SU-DHL-6 (cell line): ENCODE data around the gene RASSF4.
A peak's percentile ranks its signal among the peaks of the same experiment; 100 is the strongest.

Experiments used
- H2AFZ ChIP-seq: fragments of 200-600 bp; sonication (generic); 2 replicates; pipeline ENCODE4 v1.6.1; 2014; ENCODE audit warnings: low read depth, mild to moderate bottlenecking, moderate library complexity, mixed read lengths, antibody characterized with exemption, low read length; ENCODE audit not compliant: severe bottlenecking
- H3F3A ChIP-seq: fragments of 200-600 bp; shearing (Covaris generic); 2 replicates; pipeline ENCODE4 v1.6.0; 2016; ENCODE audit warnings: antibody characterized with exemption, mild to moderate bottlenecking; ENCODE audit not compliant: insufficient read depth
- H3K27ac ChIP-seq: fragments of 200-600 bp; sonication (generic); 2 replicates; pipeline ENCODE4 v1.5.1; 2016; ENCODE audit warnings: low read depth, mild to moderate bottlenecking, low read length, moderate library complexity, mixed read lengths
- H3K27me3 ChIP-seq: fragments of 200-600 bp; sonication (generic), shearing (Covaris generic); 2 replicates; pipeline ENCODE4 v1.6.0; 2014; ENCODE audit warnings: mild to moderate bottlenecking, low read length
- H3K36me3 ChIP-seq: fragments of 200-600 bp; sonication (generic); 2 replicates; pipeline ENCODE4 v1.6.1; 2014; ENCODE audit warnings: mild to moderate bottlenecking, low read length, mixed read lengths
- H3K4me2 ChIP-seq: fragments of 300-600, 200-600 bp; shearing (Covaris generic), sonication (generic); 2 replicates; pipeline ENCODE4 v1.6.0; 2014; ENCODE audit warnings: low read length, low read depth, mild to moderate bottlenecking; ENCODE audit not compliant: poor library complexity, severe bottlenecking
- H3K4me3 ChIP-seq: fragments of 200-600 bp; sonication (generic); 2 replicates; pipeline ENCODE4 v1.5.1; 2014; ENCODE audit warnings: antibody characterized with exemption, low read length, mild to moderate bottlenecking, mixed read lengths; ENCODE audit not compliant: insufficient read depth, poor library complexity, severe bottlenecking
- H3K79me2 ChIP-seq: fragments of 200-600 bp; sonication (generic); 2 replicates; pipeline ENCODE4 v1.6.1; 2014; ENCODE audit warnings: mild to moderate bottlenecking, low read length, moderate library complexity; ENCODE audit not compliant: insufficient read depth
- H3K9ac ChIP-seq: fragments of 200-600 bp; sonication (generic); 2 replicates; pipeline ENCODE4 v1.7.0; 2014; ENCODE audit warnings: mild to moderate bottlenecking, low read length
- H3K9me2 ChIP-seq: fragments of 200-600 bp; sonication (generic); replicated peaks from 2 replicates; pipeline ENCODE4 v1.6.1; 2014; ENCODE audit warnings: low read length; ENCODE audit not compliant: insufficient read depth
- H3K9me3 ChIP-seq: fragments of 200-600 bp; sonication (generic); 2 replicates; pipeline ENCODE4 v1.6.1; 2014; ENCODE audit warnings: low read length, mixed read lengths; ENCODE audit not compliant: insufficient read depth
- H4K20me1 ChIP-seq: fragments of 200-600 bp; sonication (generic); 2 replicates; pipeline ENCODE4 v1.6.1; 2014; ENCODE audit warnings: low read depth, mild to moderate bottlenecking, antibody characterized with exemption, low read length, moderate library complexity, mixed read lengths
- CTCF ChIP-seq: fragments of 200-600 bp; sonication (generic); IDR thresholded peaks from one replicate; pipeline ENCODE4 v1.5.1; 2017; ENCODE audit warnings: antibody characterized with exemption, mild to moderate bottlenecking, low read length, moderate library complexity; ENCODE audit not compliant: insufficient read depth, poor library complexity, severe bottlenecking
- EZH2phosphoT487 ChIP-seq: fragments of 200-600 bp; sonication (generic), shearing (Covaris generic); conservative IDR thresholded peaks from 2 replicates; pipeline ENCODE4 v1.6.1; 2018; ENCODE audit warnings: mild to moderate bottlenecking, antibody characterized with exemption, low read length, moderate library complexity, mixed read lengths

Gene RASSF4

GRCh38 chr10:44956717-44957706 lies 2.6 kb upstream of the RASSF4 start:
- Histone ChIP-seq H3K27me3 (no peaks in the 10 kb centered on the region), H3K4me3 (no peak overlapping the region), H3F3A (no peaks in the 10 kb centered on the region), H3K9me2 (no peaks in the 10 kb centered on the region), H2AFZ (no peak overlapping the region), H3K36me3 (no peaks in the 10 kb centered on the region), H3K79me2 (no peaks in the 10 kb centered on the region), H3K27ac (no peak overlapping the region), H3K4me2 (no peak overlapping the region), H3K9me3 (no peaks in the 10 kb centered on the region), H4K20me1 (no peaks in the 10 kb centered on the region), H3K9ac (no peak overlapping the region)
- no peak for TF ChIP-seq CTCF

GRCh38 chr10:44958196-44958897 lies 1.3 kb upstream of the RASSF4 start:
- Histone ChIP-seq H3K27me3 (no peaks in the 10 kb centered on the region), H3K9ac (peak overlapping the region; percentile 63), H3K27ac (no peak overlapping the region), H3F3A (no peaks in the 10 kb centered on the region), H3K4me2 (peak overlapping the region; percentile 95), H3K9me2 (no peaks in the 10 kb centered on the region), H4K20me1 (no peaks in the 10 kb centered on the region), H3K36me3 (no peaks in the 10 kb centered on the region), H3K9me3 (no peaks in the 10 kb centered on the region), H2AFZ (no peak overlapping the region), H3K79me2 (no peaks in the 10 kb centered on the region), H3K4me3 (peak overlapping the region; percentile 74)
- TF ChIP-seq CTCF: no peak
- no peak for TF ChIP-seq EZH2phosphoT487

- peak overlapping the region; percentile 74 for H3K4me3 ChIP-seq
- TF ChIP-seq CTCF (no peak), EZH2phosphoT487 (no peak)
Observed at GRCh38 chr10:44958898-44959246, 730 bp upstream of the RASSF4 start.

More at GRCh38 chr10:44958898-44959246, 730 bp upstream of the RASSF4 start:
- H3K27ac ChIP-seq: no peak overlapping the region
- peak overlapping the region; percentile 63 for H3K9ac ChIP-seq
- no peaks in the 10 kb centered on the region for H3K9me3 ChIP-seq
- H3K27me3 ChIP-seq: no peaks in the 10 kb centered on the region
- no peaks in the 10 kb centered on the region for H3K9me2 ChIP-seq
- H3K79me2 ChIP-seq: no peaks in the 10 kb centered on the region
- H2AFZ ChIP-seq: peak overlapping the region; percentile 80
- no peaks in the 10 kb centered on the region for H4K20me1 ChIP-seq
- no peaks in the 10 kb centered on the region for H3K36me3 ChIP-seq
- H3K4me2 ChIP-seq: peak overlapping the region; percentile 95
- H3F3A ChIP-seq: no peaks in the 10 kb centered on the region
